IgD-negative memory B cell (primary cell): ENCODE measurements around the gene CDCP1. TPM values are rescaled to one million over a fixed set of nuclear protein-coding genes. Genes with fewer than 3 reads are reported as not detected.
A peak's percentile ranks its signal among the peaks of the same experiment; 100 is the strongest.

Source experiments
- H3K27ac Mint-ChIP-seq, 3 donors: one replicate each; pipeline ENCODE4 v1.8.0; 2020 to 2022; ENCODE audit warnings: mild to moderate bottlenecking in 3 of 3, mixed read lengths in 3 of 3, moderate library complexity in 1 of 3
- H3K27me3 Mint-ChIP-seq: one replicate; pipeline ENCODE4 v1.8.0; 2021; ENCODE audit warnings: mixed read lengths
- H3K36me3 Mint-ChIP-seq: one replicate; pipeline ENCODE4 v1.8.0; 2020; ENCODE audit warnings: mild to moderate bottlenecking, mixed read lengths
- H3K4me1 Mint-ChIP-seq, 3 donors: one replicate each; pipeline ENCODE4 v1.8.0; 2020 to 2022; ENCODE audit warnings: mixed read lengths in 3 of 3, mild to moderate bottlenecking in 1 of 3
- H3K4me3 Mint-ChIP-seq, 4 donors: one replicate each; pipeline ENCODE4 v1.8.0; 2020 to 2022; ENCODE audit warnings: mild to moderate bottlenecking in 4 of 4, mixed read lengths in 4 of 4, moderate library complexity in 3 of 4
- H3K9me3 Mint-ChIP-seq, 3 donors: one replicate each; pipeline ENCODE4 v1.8.0; 2020 to 2021; ENCODE audit warnings: mixed read lengths in 3 of 3, mild to moderate bottlenecking in 1 of 3
- polyA plus RNA-seq: library from polyadenylated mRNA; unstranded; fragments of 300-500 nt; fragmentation: Illumina TruSeq; gene quantifications from one replicate; pipeline ENCODE4 v1.2.3, GENCODE V29; 2021

Gene CDCP1
- polyA plus RNA-seq, 1 donor from 2014 or later: not detected

DNA sequence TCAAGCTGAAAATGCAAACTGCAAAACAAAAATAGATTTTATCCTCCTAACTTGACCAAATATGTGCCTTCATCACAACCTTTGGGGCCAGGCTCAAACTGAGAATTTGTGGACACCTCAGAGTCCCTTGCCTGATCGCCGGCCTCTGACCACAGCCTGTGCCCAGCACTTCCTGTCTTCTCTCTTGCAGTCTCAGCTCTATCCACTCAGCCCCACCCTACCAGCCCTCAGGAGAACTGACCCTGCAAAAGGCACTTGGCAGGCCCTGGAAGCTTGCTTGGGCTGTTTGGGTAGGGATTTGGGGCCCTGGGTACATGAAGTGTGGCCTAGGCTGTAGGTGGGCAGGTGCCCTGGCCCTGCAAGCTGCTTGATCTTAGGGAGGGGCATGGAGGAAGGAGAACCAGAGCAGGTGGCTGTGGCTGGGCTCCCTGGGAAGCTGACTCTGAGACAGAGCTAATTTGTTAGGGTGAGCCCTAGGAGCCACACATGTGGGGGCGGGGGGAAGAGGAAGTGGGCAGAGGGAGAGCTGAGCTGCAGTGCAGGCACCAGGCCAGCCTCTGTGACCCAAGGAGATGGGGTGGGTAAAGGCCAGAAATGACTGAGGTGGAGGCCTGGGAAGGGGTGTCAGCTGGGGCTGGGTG lies 111.4 kb downstream of the CDCP1 start:
- H3K27me3 Mint-ChIP-seq: peaks cover 20% of the 10 kb centered on the region
- H3K36me3 Mint-ChIP-seq: no peaks in the 10 kb centered on the region
- no peaks in the 10 kb centered on the region for H3K9me3 Mint-ChIP-seq
- H3K27ac Mint-ChIP-seq: no peak overlapping the region
- peaks cover 8 to 11% (median 11%) of the 10 kb centered on the region in 3 donors for H3K4me1 Mint-ChIP-seq
- H3K4me3 Mint-ChIP-seq: peak overlapping the region in 1 of 4 donors; percentile 69

- Mint-ChIP-seq H3K27me3 (peaks cover 26% of the 10 kb centered on the region), H3K9me3 (no peaks in the 10 kb centered on the region), H3K4me1 (peaks cover 8 to 11% (median 11%) of the 10 kb centered on the region in 3 donors), H3K36me3 (no peaks in the 10 kb centered on the region), H3K27ac (no peak overlapping the region), H3K4me3 (no peak overlapping the region)
These were observed 112.4 kb downstream of the CDCP1 start for GRCh38 chr3:45033791-45034190.

Other genes with a start within 250 kb of the CDCP1 start
- 33.6 TPM for gene ZDHHC3, start 170.2 kb downstream of the CDCP1 start, polyA plus RNA-seq
- gene EXOSC7, start 170.1 kb downstream of the CDCP1 start, polyA plus RNA-seq: 37.7 TPM
- not detected for gene CLEC3B, start 120.1 kb downstream of the CDCP1 start, polyA plus RNA-seq
- gene TMEM158, start 79.9 kb upstream of the CDCP1 start, polyA plus RNA-seq: not detected
- 7.0 TPM for gene LARS2, start 242.2 kb upstream of the CDCP1 start, polyA plus RNA-seq